HEK293T (cell line): ENCODE data around the gene SLC34A1.

Experiments
- ARNT ChIP-seq: fragments of 450-650 bp; IDR thresholded peaks from 2 replicates; pipeline ENCODE4 v1.6.1; 2017; ENCODE audit warnings: mild to moderate bottlenecking
- BHLHE40 ChIP-seq: fragments of 450-650 bp; IDR thresholded peaks from 2 replicates; pipeline ENCODE4 v1.6.1; 2016; ENCODE audit warnings: mild to moderate bottlenecking, moderate library complexity, borderline replicate concordance
- CTBP1 ChIP-seq: fragments of 450-650 bp; IDR thresholded peaks from 2 replicates; pipeline ENCODE4 v1.6.1; 2016; ENCODE audit warnings: borderline replicate concordance
- FOXA1 ChIP-seq: fragments of 450-650 bp; IDR thresholded peaks from 2 replicates; pipeline ENCODE4 v1.6.1; 2016; ENCODE audit warnings: mild to moderate bottlenecking
- FOXK2 ChIP-seq: fragments of 450-650 bp; IDR thresholded peaks from 2 replicates; pipeline ENCODE4 v1.6.1; 2016; ENCODE audit warnings: mild to moderate bottlenecking
- FOXM1 ChIP-seq: fragments of 450-650 bp; IDR thresholded peaks from 2 replicates; pipeline ENCODE4 v1.6.1; 2017; ENCODE audit warnings: mild to moderate bottlenecking, borderline replicate concordance
- HDGF ChIP-seq: fragments of 450-650 bp; IDR thresholded peaks from 2 replicates; pipeline ENCODE4 v1.6.1; 2017; ENCODE audit warnings: antibody characterized with exemption, borderline replicate concordance
- L3MBTL2 ChIP-seq: fragments of 450-650 bp; conservative IDR thresholded peaks from 2 replicates; pipeline ENCODE4 v1.6.1; 2016; ENCODE audit warnings: mild to moderate bottlenecking
- LEF1 ChIP-seq: fragments of 450-650 bp; IDR thresholded peaks from 2 replicates; pipeline ENCODE4 v1.6.1; 2017; ENCODE audit warnings: mild to moderate bottlenecking, borderline replicate concordance
- NFRKB ChIP-seq: fragments of 450-650 bp; IDR thresholded peaks from 2 replicates; pipeline ENCODE4 v1.6.1; 2016; ENCODE audit warnings: mild to moderate bottlenecking, moderate library complexity
- SP1 ChIP-seq: fragments of 450-650 bp; IDR thresholded peaks from 2 replicates; pipeline ENCODE4 v1.6.1; 2017
- SUZ12 ChIP-seq: fragments of 450-650 bp; IDR thresholded peaks from 2 replicates; pipeline ENCODE4 v1.6.1; 2016; ENCODE audit warnings: mild to moderate bottlenecking
- TARDBP ChIP-seq: fragments of 450-650 bp; IDR thresholded peaks from 2 replicates; pipeline ENCODE4 v1.6.1; 2016
- ZNF384 ChIP-seq: fragments of 450-650 bp; IDR thresholded peaks from 2 replicates; pipeline ENCODE4 v1.6.1; 2016

DNA sequence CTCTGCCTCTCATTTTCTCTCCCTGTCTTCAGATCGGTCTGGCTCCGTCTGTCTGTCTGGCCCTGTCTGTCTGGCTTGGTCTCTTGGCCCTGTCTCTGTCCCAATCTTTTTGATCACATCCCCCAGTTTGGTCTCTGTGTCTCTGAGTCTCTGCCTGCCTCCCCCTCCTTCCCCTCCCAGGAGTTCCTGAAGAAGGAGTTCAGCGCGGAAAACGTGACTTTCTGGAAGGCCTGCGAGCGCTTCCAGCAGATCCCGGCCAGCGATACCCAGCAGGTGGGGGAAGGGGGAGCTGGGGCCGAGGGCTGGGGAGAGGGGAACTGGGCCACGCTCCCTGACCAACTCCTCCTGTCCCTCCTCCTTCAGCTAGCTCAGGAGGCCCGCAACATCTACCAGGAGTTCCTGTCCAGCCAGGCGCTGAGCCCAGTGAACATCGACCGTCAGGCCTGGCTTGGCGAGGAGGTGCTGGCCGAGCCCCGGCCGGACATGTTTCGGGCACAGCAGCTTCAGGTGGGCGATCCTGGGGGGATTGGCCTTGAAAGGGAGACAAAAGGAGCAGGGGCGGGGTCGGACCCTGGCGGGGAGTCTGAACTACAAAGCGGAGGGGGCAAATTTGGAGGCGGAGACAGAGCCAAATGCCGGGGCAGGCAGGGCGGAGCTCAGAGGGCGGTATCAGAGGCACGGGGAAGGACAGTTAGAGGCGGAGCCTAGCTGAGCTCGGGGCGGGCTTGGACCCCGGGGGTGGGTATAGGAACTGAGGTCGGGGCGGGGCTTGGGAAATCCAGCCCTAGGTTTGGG is 17.5 kb upstream of the SLC34A1 start:
- no peak for TF ChIP-seq SP1
- no peak for TF ChIP-seq L3MBTL2
- no peak for TF ChIP-seq NFRKB
- no peak for TF ChIP-seq FOXA1
- no peak for TF ChIP-seq FOXM1
- no peak for TF ChIP-seq BHLHE40
- TF ChIP-seq LEF1 = no peak
- TF ChIP-seq ZNF384 = no peak
- TF ChIP-seq TARDBP = no peak
- no peak for TF ChIP-seq FOXK2
- TF ChIP-seq HDGF = no peak
- TF ChIP-seq SUZ12 = no peak
- TF ChIP-seq CTBP1 = no peak
- TF ChIP-seq ARNT = no peak
